Stimulated activated CD4-positive, alpha-beta T cell treated with anti-CD3 and anti-CD28 coated beads, Interleukin-12 subunit alpha, Interleukin-12 subunit beta, amount 100 ng/mL, for 48 hours (primary cell): ENCODE data around the gene F7.
"Not testable (repeated sequence)": the region's sequence is repeated elsewhere in the genome, so short reads cannot be mapped to it uniquely, and the experiment has no call there.

Experiments
- DNase-seq, 3 donors: peaks; one replicate each; pipeline ENCODE4 v3.0.0-alpha.2; 2020; ENCODE audit warnings: low read depth in 2 of 3, low spot score in 1 of 3

The F7 gene

DNA sequence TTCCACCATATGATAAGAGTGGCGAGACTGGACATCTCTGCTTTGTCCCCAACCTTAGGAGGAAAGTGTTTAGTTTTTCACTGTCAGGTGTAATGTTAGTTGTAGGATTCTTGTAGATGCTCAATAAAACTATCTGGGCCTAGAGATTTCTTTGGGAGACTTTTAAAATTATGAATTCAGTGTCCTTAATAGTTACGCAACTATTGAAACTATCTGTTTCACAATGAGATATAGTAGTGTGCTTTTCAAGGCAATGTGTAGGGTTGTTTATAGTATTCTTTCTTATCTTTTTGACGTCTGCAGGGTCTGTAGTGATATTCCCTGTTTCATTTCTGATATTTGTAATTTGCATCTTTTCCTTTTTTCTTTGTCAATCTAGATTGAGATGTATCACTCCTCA, 33.2 kb upstream of the F7 start:
- DNase-seq, result no peak

DNA sequence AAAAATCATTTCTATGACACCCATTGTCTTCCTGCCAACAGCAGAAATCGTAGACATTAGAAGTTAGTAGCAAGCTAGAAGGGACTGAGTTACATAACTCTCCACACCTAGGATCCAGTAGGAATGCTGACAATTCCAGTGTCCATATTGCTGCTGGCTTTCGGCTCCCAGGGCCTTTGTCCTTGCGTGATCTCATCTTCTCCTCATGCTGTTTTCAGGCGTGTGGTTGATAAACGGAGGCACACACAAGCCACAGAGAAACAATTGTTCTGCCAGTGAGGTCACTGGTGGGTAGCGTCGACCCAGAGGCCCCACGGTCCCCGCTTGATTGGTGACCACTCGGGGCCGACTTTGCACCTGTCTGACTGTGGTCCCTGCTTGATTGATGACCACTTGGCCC, 31.6 kb upstream of the F7 start:
- no peak for DNase-seq

- no peak for DNase-seq
Observed at GRCh38 chr13:113074401-113074800, 31.2 kb upstream of the F7 start.

GRCh38 chr13:113074876-113075275, 30.7 kb upstream of the F7 start:
- DNase-seq, result no peak

DNA sequence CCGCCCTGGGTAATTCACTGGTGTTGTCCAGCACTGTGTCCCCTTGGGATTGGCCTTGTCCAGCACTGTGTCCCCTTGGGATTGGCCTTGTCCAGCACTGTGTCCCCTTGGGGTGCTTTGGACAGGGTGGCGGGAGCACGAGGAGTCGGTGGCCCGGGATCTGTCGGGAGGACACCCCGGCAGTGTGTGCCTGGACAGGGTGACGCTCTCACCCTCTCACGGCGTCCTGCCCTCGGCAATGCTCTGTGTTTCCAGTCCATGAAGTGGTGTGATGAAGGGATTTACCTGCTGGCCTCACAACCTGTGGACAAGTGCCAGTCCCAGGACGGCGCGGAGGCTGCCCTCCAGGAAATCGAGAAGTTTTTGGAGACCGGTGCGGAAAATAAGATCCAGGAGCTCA, 29.9 kb upstream of the F7 start:
- no peak for DNase-seq

- no peak for DNase-seq
Observed at GRCh38 chr13:113076681-113077401, 28.8 kb upstream of the F7 start.

- DNase-seq, result no peak
Observed at GRCh38 chr13:113077566-113077952, 28.0 kb upstream of the F7 start.

GRCh38 chr13:113077953-113078901, 27.4 kb upstream of the F7 start:
- DNase-seq, result no peak

- no peak for DNase-seq
Observed at GRCh38 chr13:113078902-113079780, 26.4 kb upstream of the F7 start.

DNA sequence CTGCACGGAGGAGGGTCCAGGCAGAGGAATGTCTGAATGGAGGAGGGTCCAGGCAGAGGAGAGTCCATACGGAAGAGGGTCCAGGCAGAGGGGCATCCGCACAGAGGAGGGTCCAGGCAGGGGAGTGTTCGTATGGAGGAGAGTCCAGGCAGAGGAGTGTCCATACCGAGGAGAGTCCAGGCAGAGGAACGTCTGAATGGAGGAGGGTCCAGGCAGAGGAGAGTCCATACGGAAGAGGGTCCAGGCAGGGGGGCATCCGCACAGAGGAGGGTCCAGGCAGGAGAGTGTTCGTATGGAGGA, 25.9 kb upstream of the F7 start:
- DNase-seq, result not testable (repeated sequence)

DNA sequence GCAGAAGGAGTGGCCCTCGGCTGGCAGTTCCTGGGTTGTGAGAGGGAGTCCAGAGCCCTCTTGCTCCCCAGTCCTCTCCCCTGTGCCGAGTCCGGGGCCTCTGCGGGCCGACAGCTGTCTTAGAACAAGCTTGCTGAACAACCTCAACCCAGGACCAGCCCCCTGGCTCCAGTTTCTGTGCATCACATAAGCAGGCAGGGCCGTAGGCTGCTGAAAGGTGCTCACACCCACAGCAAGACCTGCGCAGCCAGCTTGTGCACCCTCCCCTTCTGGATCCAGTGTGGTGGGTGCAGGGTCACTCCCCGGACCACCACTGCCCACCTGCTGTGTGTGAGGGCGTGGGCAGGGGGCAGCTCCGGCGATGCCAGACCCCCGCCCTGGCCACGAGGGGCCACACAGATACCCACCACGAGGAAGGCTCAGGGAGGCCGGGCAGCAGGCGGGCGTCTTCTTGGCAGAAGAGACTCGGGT, 25.2 kb upstream of the F7 start:
- no peak for DNase-seq

DNA sequence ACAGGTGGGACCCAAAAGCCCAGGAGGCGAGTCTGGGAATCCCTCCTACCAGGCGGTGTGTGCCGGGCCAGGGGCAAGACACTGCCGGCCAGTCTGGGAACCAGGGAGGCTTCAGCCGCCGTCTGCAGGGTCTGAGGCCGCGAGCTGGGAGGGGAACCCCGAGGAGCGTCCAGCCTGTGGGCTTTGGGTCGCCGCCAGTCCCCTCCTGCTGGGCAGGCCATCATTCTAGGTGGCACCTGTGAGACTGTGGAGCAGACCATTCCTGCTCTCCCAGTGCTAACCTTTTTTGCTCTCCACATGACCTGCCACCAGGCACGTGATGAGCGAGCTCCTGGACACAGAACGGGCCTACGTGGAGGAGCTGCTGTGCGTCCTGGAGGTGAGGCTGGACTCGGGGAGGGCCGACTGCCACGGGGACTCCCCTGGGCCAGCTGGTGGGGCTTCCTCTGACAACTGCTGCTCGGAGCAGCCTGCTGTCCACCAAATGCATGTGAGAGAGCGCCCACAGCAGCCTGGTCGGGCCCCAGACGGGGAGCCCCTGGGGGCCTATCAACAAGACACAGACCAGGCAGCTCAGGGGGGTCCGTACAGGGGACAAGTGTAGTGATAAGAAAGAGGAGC, 24.6 kb upstream of the F7 start:
- DNase-seq, result no peak

DNA sequence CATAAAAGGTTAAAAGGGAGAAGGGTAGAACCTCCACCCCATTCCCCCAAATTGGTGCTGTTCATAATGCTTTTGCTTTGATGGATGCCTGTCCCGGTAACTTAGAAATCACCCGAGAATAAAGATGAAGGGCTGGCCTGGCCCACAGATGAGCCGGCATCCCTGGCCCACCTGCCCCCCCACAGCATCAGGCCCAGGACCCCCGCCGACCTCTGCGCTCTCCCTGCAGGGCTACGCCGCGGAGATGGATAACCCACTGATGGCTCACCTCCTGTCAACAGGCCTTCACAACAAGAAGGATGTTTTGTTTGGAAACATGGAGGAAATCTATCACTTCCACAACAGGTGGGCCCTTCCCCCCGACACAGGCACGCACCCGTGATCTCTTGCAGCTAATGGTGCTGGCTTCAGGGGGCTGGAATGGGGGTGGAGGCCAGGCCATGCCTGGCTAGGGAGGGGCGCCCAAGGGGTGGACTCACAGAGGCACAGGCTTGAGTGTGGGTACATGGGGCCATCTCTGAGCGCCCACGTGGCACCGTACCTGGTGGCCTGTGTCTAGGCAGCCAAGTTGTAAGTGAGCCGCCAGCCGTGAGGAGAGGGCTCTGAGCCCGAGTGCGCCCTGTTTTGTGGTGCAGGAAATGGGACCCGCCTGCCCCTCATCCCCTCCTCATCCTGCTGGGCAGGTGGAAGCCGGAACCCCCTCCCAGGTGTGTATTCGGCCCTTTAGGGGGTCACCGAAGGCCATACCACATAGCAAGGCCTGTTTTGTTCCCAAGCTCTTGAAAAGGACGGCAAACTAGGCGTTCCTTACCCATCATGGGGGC, 23.2 kb upstream of the F7 start:
- no peak for DNase-seq

GRCh38 chr13:113083022-113083373, 22.6 kb upstream of the F7 start:
- DNase-seq, result no peak

- DNase-seq, result no peak
Observed at GRCh38 chr13:113083402-113084061, 22.1 kb upstream of the F7 start.

- DNase-seq, result no peak
Observed at GRCh38 chr13:113084094-113084942, 21.3 kb upstream of the F7 start.

DNA sequence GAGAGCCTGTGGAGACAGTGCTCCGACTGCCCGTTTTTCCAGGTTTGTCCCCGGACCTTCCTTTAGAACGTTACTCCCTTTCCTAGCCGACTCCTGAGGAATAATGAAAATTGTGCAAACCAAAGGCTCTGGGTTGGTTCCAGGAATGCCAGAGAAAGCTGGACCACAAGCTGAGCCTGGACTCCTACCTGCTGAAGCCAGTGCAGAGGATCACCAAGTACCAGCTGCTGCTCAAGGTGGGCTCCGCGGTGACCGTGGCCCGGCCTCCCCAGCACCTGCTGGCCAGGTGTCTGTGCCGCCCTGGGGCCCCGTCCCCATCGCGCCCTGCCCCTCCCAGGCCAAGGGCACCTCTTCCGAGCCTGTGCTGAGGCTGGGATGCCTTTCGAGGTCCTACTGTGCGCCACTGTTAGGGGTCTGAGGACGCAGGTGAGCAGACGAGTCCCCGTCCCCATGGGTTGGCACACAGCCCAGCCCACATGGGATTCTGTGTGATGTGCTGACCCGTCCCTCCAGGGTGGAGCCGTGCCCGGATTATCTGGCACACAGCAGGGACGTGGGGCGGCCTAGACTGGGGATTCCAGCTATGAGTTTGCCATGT, 20.5 kb upstream of the F7 start:
- DNase-seq, result no peak

DNA sequence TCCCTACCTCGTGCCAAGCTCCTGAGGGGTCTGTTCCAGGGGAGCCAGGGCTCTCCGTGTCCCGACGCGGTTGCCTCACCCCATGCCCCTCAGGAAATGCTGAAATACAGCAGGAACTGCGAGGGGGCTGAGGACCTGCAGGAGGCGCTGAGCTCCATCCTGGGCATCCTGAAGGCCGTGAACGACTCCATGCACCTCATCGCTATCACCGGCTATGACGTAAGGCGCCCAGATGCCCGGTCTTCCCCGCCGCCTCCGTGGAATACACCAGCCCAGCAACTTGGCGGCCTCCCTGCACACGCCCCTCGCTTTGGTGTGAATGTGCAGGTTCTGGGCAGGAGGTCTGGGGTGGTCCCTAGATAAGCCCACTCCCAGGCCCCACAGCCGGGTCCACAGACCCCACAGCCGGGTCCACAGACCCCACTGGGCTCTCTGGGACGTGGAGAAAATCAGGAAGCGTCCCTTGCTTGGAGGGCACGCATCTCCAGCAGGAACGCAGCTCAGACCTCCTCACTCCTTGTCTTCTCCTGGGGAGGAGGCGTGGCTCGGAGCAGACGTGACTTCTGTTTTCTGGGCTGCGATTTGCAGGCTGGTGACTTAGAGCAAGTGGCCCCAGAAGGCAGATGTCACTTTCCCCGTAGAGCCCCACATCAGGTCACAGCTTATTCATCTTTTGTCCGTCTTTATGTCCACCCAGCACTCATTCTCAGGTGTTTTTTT, 19.4 kb upstream of the F7 start:
- DNase-seq, result no peak
